Activated naive CD4-positive, alpha-beta T cell (primary cell): ENCODE results near the gene POM121C.
"Not testable (repeated sequence)": the region's sequence is repeated elsewhere in the genome, so short reads cannot be mapped to it uniquely, and the experiment has no call there.

Source experiments
- DNase-seq, 4 experiments: peaks; one replicate each; lab custom pipeline; 2025; lab: John Stamatoyannopoulos, UW

POM121C gene

DNA sequence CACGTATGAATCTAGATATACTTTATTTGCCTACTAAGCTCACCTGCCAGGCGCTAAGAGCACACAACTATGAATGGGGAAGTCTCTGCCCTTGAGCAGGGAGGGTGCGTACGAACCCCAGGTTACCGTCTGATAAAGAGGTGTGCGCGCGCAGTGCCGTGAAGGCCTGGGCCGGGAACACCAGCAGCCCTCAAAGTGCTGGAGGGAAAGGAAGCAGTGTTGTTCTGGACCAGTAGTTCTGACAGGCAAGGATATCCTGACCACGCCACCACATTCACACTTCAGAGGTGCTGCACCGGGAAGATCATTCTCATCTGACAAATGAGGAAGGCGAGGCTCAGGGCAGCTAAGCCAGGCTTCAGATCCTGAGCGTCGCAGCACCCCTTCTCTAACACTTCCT is 62.6 kb downstream of the POM121C start:
- not testable (repeated sequence) for DNase-seq

DNA sequence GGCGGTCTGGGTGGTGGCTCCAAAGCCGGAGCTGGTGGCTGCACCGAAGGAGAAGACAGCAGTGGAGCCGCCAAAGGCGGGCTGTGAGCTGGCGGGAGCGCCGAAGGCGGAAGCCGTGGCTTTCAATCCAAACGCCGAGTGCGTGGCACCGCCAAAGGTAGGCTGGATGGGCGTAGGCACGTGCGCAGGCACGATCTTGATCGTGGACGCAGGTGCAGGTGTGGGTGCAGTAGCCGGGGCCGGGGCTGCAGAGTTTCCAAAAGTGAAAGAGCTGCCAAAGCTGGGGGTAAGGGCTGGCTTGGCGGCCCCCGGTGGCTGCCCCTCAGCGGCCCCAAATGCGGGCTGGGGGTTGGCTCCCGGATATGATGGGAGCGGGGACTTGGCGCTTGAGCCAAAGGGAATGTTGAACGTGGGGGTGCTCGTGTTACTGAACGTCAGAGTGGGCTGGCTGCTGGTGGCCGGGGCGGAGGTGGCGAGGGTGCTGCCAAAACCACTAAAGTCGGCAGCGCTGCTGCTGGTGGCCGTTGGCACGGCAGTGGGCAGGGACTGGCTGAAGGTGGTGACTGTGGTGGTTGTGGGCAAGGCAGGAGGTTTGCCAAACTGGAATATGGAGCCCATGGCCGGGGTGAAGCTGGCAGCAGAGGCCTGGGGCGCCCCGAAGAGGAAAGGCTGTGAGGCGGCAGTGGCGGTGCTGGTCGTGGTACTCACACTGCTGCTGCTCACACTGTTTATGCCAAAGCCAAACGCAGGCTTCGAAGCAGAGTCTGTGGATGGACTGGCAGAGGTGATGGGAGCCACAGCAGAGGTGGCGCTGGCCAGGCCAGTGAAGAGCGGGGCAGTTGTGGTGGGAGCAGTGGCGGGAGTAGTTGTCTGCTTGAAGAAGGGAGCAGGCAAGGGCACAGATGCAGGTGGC is 64.0 kb downstream of the POM121C start:
- DNase-seq: not testable (repeated sequence)

DNA sequence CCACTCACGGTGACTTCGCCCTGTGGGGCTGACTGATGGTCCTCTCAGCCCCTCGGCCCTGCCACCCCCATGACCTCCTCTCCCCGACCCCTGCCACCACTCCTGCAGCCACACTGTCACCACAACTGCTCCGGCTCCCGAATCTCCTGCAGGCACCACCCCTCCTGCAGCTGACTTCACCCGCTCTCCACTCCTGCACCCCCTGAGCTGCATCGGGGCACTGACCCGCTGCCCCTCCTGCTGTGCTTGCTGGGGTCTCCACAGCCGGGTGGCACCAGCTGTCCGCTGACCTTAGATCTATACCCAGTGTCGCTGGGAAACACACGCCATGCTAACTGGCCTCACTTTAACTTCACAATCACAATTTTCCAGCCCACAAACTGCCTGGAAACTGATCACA is 65.9 kb downstream of the POM121C start:
- DNase-seq: not testable (repeated sequence)

DNA sequence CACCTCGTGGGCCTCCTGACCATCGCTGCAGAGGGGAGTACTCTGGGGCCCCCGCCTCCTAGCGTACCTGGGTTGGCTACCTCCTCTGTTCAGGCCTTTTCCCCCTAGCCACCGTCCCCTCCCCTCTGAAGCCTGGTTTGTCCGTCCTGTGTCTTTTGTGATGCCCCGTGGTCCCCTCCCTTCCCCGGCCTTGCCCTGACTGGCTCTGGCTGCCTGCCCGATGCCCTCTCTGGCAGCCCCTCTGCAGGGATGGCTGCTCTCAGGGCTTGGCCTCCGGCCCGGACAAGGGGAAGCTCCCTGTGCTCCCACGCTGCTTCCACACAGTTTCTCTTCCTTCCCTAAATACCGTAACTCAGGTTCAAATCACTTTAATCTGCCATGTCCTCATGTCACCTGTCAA is 66.4 kb downstream of the POM121C start:
- not testable (repeated sequence) for DNase-seq

DNA sequence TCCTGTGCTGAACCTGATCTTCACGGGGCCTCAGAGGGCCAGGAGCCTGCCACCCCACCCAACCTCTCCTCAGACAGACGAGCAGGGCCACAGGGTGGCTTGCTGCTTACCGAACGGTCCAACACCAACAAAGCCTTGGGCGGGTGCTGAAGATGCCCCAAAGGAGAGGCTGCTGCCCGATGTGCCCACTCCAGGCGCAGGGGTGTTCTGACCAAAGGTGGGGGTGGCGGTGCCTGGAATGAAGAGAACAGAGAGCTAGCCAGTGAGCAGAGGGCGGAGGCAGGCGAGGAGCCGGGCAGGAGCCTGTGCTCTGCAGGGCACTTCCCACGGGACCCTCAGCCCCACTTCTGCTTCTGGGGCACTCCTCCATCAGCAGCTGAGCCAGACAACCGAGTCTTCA is 66.9 kb downstream of the POM121C start:
- DNase-seq: not testable (repeated sequence)

DNA sequence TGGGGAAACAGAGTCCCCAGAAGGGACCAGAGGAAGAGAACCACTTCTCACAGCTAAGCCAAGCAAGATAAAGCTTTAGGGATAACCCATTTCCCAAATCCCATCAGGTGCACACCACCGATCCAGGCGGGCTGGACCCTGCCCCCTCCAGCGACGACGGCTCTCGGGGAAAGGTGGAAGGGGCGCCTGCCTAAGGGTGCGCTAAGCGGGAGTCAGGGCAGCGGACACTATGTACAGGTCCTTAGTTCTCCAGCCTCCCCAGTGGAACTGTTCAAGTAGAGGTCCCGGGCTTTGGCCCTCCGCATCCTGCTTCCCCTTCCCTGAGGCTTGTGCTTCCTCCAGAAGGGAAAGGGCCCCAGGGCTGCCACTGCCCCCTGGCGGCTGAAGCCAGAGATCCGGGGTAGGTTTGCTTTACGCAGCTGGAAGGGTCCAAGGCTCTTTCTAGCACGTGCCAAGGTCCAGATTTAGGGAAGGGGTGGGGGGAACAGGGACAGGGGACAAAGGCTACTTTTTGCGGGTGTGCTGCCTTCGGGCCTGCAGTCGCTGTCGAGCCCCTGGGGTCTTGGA is 67.7 kb downstream of the POM121C start:
- DNase-seq: not testable (repeated sequence)

DNA sequence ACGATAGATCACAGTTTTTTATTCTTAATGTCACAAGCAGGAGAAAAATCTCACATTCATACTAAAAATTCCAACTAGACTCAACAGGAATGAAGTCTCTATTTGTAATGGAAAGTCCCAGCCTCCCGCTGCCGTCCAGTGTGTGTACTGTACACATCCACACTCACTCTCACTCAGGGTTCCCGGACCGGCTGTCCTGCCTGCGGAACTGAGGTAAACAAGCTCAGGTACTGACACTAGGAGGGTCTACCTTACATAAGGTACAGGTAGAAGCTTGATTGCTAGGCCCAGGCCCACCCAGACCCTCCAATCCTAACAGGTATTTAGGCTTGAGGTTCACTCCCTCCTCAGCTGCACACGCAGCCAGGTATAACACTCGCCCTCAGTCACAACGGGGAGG is 69.3 kb downstream of the POM121C start:
- DNase-seq: not testable (repeated sequence)

DNA sequence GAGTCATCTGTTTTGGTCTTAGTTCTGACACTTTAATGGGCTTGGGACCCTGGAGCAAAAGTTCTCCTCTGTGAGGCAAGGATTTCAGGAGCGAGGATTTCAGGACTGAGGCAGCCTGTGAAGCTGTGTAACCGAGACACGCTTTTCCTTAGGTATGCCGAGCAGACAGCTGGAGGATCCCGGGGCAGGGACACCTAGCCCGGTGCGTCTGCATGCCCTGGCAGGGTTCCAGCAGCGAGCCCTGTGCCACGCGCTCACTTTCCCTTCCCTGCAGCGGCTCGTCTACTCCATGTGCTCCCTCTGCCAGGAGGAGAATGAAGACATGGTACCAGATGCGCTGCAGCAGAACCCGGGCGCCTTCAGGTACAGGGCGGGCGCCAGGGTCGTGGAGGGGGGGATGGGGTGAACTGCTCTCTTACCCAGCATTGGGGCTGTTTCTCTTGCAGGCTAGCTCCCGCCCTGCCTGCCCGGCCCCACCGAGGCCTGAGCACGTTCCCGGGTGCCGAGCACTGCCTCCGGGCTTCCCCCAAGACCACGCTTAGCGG is 70.2 kb downstream of the POM121C start:
- DNase-seq: not testable (repeated sequence)

DNA sequence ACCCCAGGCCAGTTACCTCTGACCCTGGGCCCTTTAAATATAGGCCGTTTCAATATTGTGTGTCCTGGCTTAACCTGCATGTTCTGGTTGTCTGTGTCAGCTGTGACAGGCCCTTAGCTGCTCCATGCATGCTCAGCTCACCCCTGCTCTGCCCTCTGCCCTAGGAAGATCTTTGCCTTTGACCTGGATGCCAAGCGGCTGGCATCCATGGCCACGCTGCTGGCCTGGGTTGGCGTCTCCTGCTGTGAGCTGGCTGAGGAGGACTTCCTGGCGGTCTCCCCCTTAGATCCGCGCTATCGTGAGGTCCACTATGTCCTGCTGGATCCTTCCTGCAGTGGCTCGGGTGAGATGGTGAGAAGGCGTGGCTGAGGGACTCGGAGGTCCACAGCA is 70.7 kb downstream of the POM121C start:
- DNase-seq: not testable (repeated sequence)

DNA sequence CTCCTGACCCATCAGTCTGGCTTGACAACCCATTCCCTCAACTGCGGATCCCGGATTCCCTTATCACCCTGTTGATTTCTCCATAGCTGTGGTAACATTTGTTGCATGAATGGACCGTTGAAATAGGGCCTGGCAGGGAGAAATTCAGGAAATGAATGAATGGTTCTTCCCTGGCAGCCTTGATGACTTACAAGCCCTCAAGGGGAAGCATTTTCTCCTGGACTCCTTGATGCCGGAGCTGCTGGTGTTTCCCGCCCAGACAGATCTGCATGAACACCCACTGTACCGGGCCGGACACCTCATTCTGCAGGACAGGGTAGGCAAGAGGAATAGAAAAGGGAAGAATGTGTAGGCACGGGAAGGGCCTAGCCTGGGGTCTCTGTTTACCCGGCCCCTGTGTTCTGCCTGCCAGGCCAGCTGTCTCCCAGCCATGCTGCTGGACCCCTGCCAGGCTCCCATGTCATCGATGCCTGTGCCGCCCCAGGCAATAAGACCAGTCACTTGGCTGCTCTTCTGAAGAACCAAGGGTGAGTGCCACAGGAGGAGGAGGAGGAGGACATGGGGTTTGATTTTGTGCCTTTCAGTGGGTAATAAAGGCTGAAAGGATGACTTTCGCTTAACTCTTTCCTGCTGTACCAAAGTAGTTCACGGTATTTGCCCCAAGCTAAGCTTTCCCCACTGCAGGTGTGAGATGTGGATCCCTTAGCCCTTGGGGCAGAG is 71.2 kb downstream of the POM121C start:
- not testable (repeated sequence) for DNase-seq

DNA sequence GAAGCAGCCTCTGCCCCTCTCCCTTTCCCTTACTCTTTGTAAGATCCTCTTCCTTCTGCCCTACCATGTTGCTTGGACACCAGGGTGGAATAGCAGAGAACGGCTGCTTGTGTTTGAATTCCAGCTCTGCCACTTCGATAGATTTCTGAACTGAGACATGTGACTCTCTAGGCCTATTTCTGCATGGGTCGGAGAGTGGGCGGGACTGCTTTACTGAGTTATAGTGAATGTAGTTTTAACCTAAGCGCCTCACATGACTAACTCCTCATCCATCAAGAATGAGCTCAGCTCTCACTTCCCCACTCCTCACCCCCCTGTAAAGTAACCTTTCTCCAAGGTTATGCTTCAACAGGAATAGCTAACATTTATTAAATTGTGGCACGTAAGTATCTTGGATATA is 71.9 kb downstream of the POM121C start:
- not testable (repeated sequence) for DNase-seq

DNA sequence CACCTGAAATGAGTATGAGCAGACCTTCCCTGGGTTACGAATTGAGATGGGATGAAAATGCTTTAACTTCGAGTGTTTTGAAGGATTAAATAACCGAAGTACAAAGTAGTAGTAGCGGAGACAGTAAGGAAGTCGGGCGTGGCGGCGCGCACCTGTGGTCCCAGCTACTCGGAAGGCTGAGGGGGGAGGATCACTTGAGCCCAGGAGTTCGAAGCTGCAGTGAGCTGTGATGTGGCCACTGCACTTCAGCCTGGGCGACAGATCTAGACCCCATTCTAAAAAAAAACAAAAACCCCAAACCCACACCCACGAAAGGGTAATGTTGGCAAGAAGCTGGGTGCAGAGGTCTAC is 75.3 kb downstream of the POM121C start:
- DNase-seq: not testable (repeated sequence)

DNA sequence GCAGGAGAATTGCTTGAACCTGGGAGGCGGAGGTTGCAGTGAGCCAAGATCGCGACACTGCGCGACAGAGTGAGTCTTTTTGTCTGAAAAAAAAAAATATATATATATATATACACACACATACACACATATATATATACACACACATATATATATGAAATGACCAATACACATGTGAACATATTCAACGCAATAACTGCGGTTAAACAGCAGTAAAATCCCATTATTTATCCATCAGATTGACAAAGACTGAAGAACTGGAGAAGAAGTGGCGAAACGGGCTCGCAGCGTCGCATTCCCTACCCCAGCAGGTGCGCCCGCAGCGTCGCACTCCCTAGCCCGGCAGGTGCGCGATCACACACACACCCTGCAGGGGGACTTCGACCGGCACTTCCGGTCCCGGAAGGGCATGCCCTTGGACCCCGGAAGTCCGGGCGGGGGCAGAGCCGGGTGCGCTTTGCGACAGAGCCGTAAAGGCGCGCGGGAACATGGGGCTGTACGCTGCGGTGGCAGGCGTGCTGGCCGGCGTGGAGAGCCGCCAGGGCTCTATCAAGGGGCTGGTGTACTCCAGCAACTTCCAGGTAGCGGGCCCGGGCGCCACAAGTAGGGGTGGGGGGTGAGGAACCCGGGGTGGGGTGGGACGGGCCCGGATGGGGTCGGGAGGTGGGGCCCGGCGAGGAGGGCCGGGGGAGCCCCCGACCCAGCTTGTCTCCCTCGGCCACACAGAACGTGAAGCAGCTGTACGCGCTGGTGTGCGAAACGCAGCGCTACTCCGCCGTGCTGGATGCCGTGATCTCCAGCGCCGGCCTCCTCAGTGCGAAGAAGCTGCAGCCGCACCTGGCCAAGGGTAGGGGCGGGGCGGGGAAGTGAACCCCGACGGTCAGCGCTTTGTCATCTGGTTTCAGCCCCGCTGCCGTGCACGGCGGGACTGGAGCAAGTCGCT is 75.9 kb downstream of the POM121C start:
- DNase-seq: not testable (repeated sequence)

DNA sequence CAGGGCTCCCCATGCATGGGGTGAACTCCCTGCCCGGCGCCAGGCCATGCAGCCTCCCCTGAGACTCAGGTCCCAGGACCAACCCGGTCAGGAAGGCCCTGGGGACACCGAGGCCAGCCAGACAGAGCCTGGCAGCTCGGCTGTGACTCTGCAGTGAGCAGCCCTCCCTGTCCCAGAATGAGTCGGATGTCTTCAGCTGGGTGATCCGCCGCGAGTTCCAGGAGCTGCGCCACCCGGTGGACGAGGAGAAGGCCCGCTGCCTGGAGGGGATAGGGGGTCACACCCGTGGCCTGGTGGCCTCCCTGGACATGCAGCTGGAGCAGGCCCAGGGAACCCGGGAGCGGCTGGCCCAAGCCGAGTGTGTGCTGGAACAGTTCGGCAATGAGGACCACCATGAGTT is 81.4 kb downstream of the POM121C start:
- not testable (repeated sequence) for DNase-seq

DNA sequence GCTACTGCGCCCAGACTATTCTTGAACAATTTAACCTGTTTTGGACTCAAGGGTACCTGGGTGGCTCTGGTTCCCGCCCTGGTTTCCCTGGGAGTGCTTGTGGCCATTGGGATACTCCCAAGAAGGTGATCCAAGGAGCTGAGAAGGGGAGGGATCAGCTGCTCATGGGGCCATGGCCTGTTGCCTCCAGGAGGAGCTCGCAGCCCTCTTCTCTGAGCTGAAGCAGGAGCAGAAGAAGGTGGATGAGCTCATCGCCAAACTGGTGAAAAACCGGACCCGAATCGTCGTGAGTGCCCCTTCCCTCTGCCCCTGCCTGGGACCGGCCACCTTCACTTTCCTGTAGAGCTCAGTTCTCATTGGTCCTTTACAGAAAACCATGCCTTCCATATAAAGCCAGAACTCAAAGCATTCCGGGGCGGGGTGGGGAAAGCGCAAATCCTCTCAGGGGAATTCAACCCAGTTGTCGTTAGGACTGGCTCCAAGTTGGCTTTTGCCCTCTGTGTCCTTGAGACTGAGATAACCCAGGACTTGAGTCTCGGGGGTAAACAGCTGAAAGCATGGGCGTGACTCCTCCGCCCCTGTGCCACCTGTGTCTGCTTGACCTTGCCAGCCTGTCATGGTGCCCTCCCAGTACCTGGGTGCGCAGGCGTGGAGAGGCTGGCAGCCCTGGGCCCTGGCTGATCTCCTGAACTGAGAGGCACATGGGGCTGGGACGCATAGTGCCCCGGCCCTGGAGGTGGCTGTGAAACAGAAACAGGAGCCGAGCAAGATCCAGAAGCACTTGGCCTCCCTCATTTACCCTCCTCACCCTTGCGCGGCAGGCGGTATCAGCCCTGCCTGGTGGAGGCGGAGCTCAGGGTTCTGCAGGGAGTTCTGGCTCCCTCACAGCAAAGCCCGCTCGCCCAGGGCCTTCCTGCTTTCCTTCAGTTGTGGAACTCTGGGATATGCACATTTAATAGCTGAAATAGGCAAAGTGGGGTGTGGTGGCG is 82.3 kb downstream of the POM121C start:
- DNase-seq: not testable (repeated sequence)

DNA sequence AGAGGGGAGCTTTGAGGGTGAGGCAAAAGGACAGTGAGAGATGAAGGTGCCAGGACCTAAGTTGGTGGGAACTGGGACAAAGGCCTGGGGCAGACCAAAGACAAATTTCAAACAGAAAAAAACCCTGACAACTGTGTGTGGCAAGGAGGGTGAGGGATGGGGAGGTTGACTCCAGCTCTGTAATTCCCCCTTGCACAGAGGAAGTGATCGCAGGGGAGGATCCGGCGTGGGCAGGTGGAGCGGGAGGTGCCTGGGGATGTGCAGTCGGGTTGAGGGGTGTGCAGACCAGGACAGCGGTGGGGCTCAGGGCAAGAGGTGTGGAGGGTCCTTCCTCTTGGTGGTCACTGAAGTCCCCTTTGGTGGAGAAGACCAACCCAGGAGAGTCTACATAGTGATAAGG is 85.5 kb downstream of the POM121C start:
- DNase-seq: not testable (repeated sequence)

DNA sequence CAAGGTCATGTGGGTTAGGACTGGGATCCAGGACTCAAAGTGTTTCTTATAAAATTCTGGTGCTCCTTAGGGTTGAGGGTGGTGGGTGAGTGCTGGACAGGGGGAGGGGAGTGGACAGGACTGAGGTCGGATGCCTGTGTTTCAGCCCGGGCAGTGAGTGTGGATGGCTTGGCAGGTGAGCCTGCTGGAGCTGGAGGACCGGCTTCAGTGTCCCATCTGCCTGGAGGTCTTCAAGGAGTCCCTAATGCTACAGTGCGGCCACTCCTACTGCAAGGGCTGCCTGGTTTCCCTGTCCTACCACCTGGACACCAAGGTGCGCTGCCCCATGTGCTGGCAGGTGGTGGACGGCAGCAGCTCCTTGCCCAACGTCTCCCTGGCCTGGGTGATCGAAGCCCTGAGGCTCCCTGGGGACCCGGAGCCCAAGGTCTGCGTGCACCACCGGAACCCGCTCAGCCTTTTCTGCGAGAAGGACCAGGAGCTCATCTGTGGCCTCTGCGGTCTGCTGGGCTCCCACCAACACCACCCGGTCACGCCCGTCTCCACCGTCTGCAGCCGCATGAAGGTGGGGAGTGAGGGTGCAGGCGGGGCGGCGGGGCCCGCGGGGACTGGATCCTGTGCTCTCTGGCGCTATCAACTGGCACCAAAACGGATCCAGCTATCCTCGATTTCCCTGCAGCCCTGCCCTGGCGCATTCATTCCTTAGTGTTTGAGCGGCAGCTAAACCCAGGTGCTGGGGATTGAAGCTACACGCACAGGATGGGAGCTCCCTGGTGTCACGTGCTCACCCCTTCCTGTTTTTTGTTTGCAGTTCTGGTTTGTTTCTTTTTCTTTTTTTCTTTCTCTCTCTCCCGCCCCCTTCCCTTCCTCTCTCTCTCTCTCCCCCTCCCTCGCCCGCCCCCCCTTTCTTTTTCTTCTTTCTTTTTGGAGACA is 87.1 kb downstream of the POM121C start:
- not testable (repeated sequence) for DNase-seq

DNA sequence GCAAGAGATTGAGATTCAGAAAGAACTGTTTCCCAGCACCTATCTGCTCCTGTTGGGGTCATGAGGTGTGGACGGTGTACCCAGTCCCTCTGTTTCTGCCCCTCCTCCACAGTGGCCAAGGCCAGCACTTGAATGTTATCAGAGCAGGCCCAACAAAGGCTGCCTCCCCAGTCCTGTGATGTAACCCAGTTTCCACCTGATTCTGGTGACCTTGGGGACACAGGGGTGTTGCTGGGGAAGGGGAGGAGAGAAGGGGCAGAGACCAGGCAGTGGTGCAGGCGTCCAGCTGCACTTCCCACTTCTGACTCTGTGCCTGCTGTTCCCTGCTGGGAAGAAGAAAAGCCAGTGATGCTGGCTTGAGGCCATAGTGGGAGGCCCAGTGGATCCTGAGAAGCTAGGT is 88.2 kb downstream of the POM121C start:
- not testable (repeated sequence) for DNase-seq

DNA sequence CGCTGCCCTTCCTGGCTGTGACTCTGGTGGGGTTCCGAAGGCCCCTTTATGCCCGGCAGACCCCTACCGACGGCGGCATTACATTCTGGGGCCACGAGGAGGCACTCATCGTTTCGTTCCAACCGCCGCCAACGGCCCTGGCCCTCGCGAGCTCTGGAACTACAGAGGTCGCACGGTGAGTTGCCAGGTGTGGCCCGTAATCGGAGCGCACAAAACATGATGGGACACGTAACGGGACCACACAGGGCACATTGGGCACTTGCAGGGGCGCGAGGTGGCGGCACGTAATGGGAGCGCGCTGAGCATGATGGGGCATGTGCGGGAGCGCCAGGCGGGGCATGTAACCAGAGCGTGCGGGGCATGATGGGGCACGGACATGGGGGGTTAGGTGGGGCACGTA is 90.8 kb downstream of the POM121C start, which contains the start of gene TRIM73:
Gene TRIM73, plus strand, starts transcription at position 301 of the 400 bp plus-strand sequence. CDS start 3,305 bp downstream, outside the sequence.
- not testable (repeated sequence) for DNase-seq
